KMS-11 (cell line): ENCODE data around the gene AK5.

Experiments used
- H2AFZ ChIP-seq: fragments of 200-600 bp; sonication (generic); 2 replicates; pipeline ENCODE4 v1.6.1; 2016; ENCODE audit warnings: antibody characterized with exemption, mixed run types, low read depth
- H3K27ac ChIP-seq: fragments of 200-600 bp; sonication (generic); 2 replicates; pipeline ENCODE4 v1.6.1; 2016; ENCODE audit warnings: mild to moderate bottlenecking, mixed run types
- H3K27me3 ChIP-seq: fragments of 200-600 bp; sonication (generic); 2 replicates; pipeline ENCODE4 v1.6.1; 2017; ENCODE audit warnings: mild to moderate bottlenecking, low read depth, mixed run types, moderate library complexity; ENCODE audit not compliant: insufficient read depth
- H3K36me3 ChIP-seq: fragments of 200-600 bp; sonication (generic); 2 replicates; pipeline ENCODE4 v1.6.1; 2017; ENCODE audit warnings: mild to moderate bottlenecking, mixed run types; ENCODE audit not compliant: insufficient read depth
- H3K4me1 ChIP-seq: fragments of 200-600 bp; sonication (generic); 2 replicates; pipeline ENCODE4 v1.6.1; 2016; ENCODE audit warnings: mild to moderate bottlenecking, low read depth, mixed run types; ENCODE audit not compliant: poor library complexity, severe bottlenecking
- H3K4me2 ChIP-seq: fragments of 200-600 bp; sonication (generic); 2 replicates; pipeline ENCODE4 v1.7.0; 2016; ENCODE audit warnings: mild to moderate bottlenecking, mixed run types
- H3K4me3 ChIP-seq: fragments of 200-600 bp; sonication (generic); IDR thresholded peaks from 2 replicates; pipeline ENCODE4 v1.6.1; 2017; ENCODE audit warnings: low read depth, low read length, mixed read lengths; ENCODE audit not compliant: insufficient read depth
- H3K79me2 ChIP-seq: fragments of 200-600 bp; sonication (generic); 2 replicates; pipeline ENCODE4 v1.6.1; 2016; ENCODE audit warnings: low read depth, mixed run types; ENCODE audit not compliant: insufficient read depth
- H3K9ac ChIP-seq: fragments of 200-600 bp; sonication (generic); 2 replicates; pipeline ENCODE4 v1.6.1; 2016; ENCODE audit warnings: mild to moderate bottlenecking, mixed run types
- H4K20me1 ChIP-seq: fragments of 200-600 bp; sonication (generic); 2 replicates; pipeline ENCODE4 v1.6.1; 2016; ENCODE audit warnings: mild to moderate bottlenecking, mixed run types; ENCODE audit not compliant: insufficient read depth
- CTCF ChIP-seq: fragments of 200-600 bp; sonication (generic); conservative IDR thresholded peaks from 2 replicates; pipeline ENCODE4 v1.6.1; 2017; ENCODE audit warnings: low read depth, mild to moderate bottlenecking, antibody characterized with exemption, low read length, moderate library complexity, mixed read lengths

AK5 gene

DNA sequence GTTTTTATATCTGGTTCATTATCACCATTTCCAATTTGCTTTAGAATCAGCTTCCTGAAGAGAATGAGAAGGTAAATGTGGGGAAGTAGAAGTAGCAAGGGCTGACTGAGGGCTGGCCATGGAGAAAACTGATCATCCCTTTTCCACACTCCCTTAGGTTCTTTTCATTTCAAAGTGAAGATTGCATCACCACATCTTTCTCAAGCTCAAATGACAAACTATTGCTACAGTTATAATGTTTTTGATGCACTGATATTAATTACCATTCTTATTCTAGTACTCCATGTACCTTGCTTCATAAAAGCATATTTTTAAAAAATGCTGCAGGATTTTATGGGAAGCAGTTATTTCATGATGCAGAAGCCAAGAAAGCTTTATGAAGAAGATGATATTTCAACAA is 7.9 kb upstream of the AK5 start:
- Histone ChIP-seq H2AFZ (no peak overlapping the region), H3K9ac (no peak overlapping the region), H3K27me3 (no peaks in the 10 kb centered on the region), H3K79me2 (no peaks in the 10 kb centered on the region), H3K4me1 (no peaks in the 10 kb centered on the region), H3K36me3 (no peaks in the 10 kb centered on the region), H4K20me1 (no peaks in the 10 kb centered on the region), H3K4me3 (no peak overlapping the region), H3K27ac (no peak overlapping the region), H3K4me2 (no peak overlapping the region)
- TF ChIP-seq CTCF: no peak

DNA sequence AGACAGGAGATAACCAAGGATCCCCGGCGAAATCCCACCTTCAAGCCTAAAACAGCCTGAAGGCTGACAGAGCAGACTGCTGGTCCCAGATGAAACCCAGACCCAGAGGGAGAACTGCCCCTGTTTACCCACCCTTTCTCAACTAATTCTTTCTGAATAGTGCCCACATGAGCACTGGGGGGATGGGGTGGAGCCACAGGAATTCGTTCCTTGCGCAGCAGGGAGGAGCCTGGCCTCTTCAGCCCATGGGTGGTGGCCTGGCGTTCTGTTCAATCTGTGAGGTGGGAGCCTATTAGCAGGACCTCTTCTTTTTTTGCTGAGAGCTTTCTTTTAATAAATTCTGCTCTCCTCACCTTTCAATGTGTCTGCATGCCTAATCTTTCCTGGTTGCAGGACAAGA is 6.6 kb upstream of the AK5 start:
- Histone ChIP-seq H4K20me1 (no peaks in the 10 kb centered on the region), H3K79me2 (no peaks in the 10 kb centered on the region), H3K4me3 (no peak overlapping the region), H3K36me3 (no peaks in the 10 kb centered on the region), H3K9ac (no peak overlapping the region), H3K27ac (no peak overlapping the region), H3K27me3 (no peaks in the 10 kb centered on the region), H2AFZ (no peak overlapping the region), H3K4me2 (no peak overlapping the region), H3K4me1 (no peaks in the 10 kb centered on the region)
- TF ChIP-seq CTCF: no peak

DNA sequence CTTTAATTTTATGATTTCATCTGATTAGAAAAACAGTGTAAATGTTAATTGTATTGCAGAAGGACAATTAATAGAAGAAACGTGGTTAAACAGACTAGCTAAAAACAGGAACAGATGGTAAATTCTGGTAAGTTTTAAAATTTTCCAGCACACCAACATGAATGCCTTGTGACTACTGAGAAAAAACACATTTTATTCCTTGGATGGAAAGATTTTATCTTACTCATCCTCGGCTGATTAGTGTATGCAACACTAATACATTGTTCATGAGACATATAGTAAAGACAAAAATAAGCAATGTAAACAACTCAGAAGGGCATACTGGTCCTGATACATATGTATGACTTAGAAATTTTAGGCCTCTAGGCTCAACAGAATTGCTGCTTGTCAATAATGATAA is 4.9 kb upstream of the AK5 start:
- H3K27ac ChIP-seq: no peak overlapping the region
- TF ChIP-seq CTCF: no peak
- H3K36me3 ChIP-seq: no peaks in the 10 kb centered on the region
- no peaks in the 10 kb centered on the region for H4K20me1 ChIP-seq
- H3K27me3 ChIP-seq: no peaks in the 10 kb centered on the region
- no peaks in the 10 kb centered on the region for H3K79me2 ChIP-seq
- no peak overlapping the region for H2AFZ ChIP-seq
- no peaks in the 10 kb centered on the region for H3K4me1 ChIP-seq
- no peak overlapping the region for H3K9ac ChIP-seq
- H3K4me3 ChIP-seq: no peak overlapping the region
- no peak overlapping the region for H3K4me2 ChIP-seq

DNA sequence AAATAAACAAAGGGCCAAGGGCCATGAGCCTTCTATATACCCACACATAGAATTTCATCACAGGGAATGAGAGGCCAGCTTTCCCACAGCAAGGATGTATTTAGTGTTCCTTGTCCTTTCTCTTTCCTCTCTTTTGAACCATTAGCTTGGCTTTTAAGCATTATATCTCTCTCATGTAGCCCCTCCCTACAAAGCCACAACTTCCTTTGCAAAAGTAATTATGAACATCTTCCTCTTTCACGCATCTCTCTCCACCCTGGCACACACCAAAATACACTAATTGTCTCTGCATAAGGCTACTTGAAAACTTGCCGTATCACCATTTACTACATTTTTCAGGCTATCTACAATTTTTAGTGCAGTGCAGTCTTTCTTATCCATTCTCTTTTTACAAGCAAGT is 1.9 kb upstream of the AK5 start:
- TF ChIP-seq CTCF: no peak
- Histone ChIP-seq H3K4me3 (no peak overlapping the region), H3K79me2 (no peaks in the 10 kb centered on the region), H2AFZ (no peak overlapping the region), H3K36me3 (no peaks in the 10 kb centered on the region), H3K4me2 (no peak overlapping the region), H3K4me1 (no peaks in the 10 kb centered on the region), H3K27me3 (no peaks in the 10 kb centered on the region), H4K20me1 (no peaks in the 10 kb centered on the region), H3K9ac (no peak overlapping the region), H3K27ac (no peak overlapping the region)

DNA sequence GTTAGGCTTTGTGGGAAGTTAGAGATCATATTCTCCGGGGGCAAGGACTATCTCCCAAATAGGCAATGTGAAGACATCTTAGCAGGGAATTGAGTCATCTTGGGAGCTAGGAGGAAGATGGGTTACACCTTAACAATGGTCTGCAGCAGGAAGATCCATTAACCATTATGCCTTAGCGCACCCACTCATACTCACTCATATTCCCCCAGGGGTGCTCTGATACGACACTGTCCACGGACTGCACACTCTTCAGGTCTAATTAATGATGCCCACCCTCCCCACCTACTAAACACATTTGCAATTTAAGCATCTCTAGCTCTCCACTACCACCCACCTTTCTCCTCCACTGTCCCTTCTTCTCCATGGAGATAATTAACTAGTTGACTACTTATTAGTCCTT is 857 bp upstream of the AK5 start:
- Histone ChIP-seq H3K9ac (no peak overlapping the region), H2AFZ (no peak overlapping the region), H3K27ac (no peak overlapping the region), H3K27me3 (no peaks in the 10 kb centered on the region), H3K4me1 (no peaks in the 10 kb centered on the region), H3K36me3 (no peaks in the 10 kb centered on the region), H3K4me3 (no peak overlapping the region), H4K20me1 (no peaks in the 10 kb centered on the region), H3K79me2 (no peaks in the 10 kb centered on the region), H3K4me2 (no peak overlapping the region)
- TF ChIP-seq CTCF: no peak
